ENCODE measurements around the gene SLC39A9.

The SLC39A9 gene

GRCh38 chr14:69505338-69506240, 107.1 kb downstream of the SLC39A9 start:
- no peak for DNase-seq

- no peak for DNase-seq
Measured at GRCh38 chr14:69506241-69506595, 107.7 kb downstream of the SLC39A9 start.

All from activated CD4-positive, alpha-beta T cell treated with anti-CD3 and anti-CD28 coated beads, Interleukin-2, amount 50 U/mL, for 48 hours (primary cell).